GM18873 (cell line): Measurements from ENCODE around the gene REV3L.

Source experiments
- ATAC-seq: cut with Tn5 transposase; IDR thresholded peaks from one replicate; pipeline ENCODE4 v1.9.1; 2021; ENCODE audit warnings: mild to moderate bottlenecking, moderate library complexity, moderate number of reproducible peaks; ENCODE audit not compliant: unreplicated experiment, low FRiP score

Gene REV3L

DNA sequence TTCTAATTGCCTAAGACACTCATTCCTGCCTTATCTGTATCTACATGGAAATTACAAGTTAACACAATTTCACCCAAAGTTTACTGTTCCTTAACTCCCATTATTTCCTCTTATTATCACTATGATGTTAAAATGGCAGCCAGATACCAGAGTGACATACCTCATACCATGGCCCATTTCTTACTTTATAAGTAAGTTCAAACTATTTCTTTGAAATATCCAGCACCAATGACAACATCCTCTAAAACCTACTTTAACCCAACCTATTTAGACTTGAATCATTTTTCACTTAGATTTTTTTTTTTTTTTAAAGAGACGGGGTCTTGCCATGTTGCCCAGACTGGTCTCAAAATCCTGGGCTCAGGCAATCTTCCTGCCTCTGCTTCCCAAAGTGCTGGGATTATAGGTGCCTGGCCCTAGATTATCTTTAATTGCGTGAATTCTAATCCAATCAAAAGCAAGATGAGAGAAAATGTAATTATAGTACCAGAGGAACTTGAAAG, 10.0 kb downstream of the REV3L start:
- no peak for ATAC-seq

DNA sequence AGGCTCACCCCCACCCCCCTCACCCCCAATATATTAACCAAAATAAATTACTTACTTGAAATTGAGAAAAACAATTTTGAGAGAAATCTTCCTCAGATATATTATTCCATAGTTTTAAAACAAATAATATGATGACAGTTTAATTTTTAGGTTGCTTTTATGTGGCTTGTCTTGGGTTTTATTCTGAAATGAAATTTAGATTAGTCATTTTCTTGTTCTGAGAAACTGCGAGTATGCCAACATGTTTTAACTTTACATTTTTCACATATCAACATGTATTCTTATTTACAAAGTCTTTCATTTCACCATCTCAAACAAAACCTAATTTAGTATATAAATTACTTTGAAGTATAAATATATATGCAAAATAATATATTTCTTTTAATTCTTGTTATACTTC, 11.1 kb downstream of the REV3L start:
- no peak for ATAC-seq

DNA sequence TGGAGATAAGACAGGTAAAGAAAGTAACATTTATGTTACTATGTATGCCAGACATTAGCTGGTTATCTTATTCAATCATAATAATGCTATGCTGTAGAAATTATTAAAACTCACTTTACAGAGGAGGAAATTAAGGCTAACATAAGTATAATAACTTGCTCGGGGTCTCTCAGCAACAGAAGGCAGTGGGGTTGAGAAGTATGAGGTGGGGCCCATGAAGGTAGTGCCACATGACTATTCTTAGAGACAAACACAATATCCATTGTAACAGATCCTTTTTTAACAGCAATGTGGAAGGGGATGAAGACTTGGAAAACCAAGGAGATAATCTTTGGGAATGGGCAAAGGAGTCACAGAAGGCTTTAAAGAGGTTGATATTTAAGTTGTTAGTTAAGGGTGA, 11.5 kb downstream of the REV3L start:
- ATAC-seq = no peak

DNA sequence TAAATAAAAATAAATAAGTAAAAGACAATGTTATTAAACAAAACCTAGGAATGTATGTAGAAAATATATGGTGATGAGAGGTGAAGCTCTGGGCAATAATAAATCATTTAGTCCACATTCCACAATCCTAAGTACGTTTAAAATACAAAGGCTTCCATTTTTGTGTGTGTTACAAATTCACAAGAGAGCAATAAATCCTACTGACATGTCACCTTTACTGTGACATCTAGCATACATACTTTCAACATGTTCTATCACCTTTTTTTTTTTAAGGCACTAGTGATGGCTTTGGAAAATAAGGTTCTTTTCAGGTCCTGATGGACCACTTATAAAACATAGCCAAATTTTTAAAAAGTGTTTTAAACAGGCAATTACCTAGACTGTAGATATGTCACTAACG, 12.0 kb downstream of the REV3L start:
- no peak for ATAC-seq

DNA sequence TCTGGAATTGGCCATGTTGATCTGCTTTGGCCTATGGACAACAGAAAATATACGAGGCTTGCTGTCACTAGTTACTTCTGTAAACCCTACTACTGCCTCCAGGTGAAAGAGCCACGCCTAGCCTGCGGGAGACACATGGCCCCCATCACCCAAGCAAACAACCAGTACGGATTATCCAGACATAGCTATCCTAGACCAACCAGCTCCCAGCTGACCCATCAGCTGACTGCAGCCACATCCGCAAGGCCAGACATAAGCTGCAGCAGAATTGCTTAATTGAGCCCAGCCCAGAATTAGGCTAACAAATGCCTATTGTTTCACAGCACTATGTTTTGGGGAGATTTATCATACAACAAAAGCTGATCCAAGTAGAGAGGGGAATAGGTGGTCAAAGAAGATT, 13.5 kb downstream of the REV3L start:
- ATAC-seq = no peak

GRCh38 chr6:111468329-111469012, 14.5 kb downstream of the REV3L start:
- no peak for ATAC-seq

DNA sequence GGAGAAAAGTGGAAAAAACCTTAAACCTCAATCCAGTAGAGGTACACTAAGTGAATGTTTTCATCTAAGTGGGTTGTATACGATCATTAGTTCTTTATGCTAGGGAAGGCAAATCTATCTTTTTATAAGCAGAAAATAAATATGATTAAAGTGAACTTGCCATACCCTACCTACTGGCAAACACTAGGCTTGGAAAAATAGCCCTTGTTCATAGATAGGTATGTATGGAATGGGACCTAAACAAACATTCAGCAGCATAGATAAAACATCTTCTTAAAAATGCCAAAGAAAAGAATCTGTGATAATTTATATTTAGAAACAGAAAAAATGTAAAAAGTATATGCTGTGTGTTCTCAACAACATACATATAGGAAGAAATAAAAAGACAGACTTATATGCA, 18.8 kb downstream of the REV3L start:
- no peak for ATAC-seq

- no peak for ATAC-seq
Measured at GRCh38 chr6:111462770-111463391, 20.1 kb downstream of the REV3L start.

- ATAC-seq = no peak
Measured at GRCh38 chr6:111461860-111462259, 21.2 kb downstream of the REV3L start.

DNA sequence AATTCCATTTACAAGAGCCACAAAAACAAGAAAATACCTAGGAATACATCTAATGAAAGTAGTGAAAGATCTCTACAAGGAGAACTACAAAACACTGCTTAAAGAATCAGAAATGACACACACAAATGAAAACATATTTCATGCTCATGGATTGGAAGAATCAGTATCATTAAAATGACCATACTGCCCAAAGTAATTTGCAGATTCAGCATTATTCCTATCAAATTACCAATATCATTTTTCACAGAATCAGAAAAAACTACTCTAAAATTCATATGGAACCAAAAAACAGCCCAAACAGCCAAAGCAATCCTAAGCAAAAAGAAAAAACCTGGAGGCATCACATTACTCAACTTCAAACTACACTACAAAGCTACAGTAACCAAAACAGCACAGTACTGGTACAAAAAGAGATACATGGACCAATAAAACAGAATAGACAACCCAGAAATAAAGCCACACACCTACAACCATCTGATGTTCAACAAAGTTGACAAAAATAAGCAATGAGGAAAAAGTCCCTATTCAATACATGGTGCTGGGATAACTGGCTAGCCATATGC, 24.3 kb downstream of the REV3L start:
- ATAC-seq = no peak

GRCh38 chr6:111456208-111456607, 26.8 kb downstream of the REV3L start:
- no peak for ATAC-seq

DNA sequence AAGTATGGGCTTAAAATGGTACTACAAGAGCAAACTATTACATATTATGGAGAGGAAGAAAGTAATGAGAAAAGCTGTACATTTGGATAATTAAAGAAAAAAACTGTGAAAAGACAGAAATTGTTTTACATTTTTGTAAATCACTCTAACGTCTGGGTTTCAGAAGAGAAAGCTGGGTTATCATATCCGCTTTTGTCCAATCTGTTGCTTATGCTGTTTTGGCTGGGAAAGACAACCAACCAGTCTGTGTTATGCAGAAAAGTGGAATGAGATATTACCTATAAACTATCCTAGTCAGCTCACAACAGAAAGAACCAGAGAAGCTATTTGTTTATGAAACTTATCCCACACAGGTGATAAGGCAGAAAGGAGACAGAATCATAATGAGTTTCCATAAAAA, 32.4 kb downstream of the REV3L start:
- no peak for ATAC-seq

GRCh38 chr6:111450087-111450486, 32.9 kb downstream of the REV3L start:
- no peak for ATAC-seq

DNA sequence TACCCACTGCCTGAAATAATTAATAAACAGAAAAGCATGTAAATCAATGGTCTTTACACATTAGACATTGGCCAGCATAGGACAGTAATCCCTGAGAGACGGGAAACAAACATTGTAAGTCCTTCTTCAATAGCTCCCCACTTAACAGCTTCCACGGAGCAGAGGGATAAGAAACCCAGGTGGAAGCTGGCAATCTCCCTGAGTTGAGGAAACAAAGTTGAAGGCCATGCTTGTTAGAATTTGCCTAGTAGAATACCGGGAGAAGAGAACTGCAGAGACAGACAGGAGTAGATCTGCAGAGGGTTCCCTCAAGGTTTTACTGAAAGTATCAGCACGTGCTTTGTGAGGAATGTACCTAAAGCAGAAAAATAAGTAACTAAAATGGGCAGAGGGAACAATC, 33.9 kb downstream of the REV3L start:
- ATAC-seq = no peak

- no peak for ATAC-seq
Measured at GRCh38 chr6:111447051-111447450, 36.0 kb downstream of the REV3L start.

- ATAC-seq = no peak
Measured at GRCh38 chr6:111445861-111446267, 37.2 kb downstream of the REV3L start.

GRCh38 chr6:111444794-111445193, 38.2 kb downstream of the REV3L start:
- no peak for ATAC-seq

GRCh38 chr6:111441678-111442243, 41.3 kb downstream of the REV3L start:
- no peak for ATAC-seq

GRCh38 chr6:111439171-111439570, 43.8 kb downstream of the REV3L start:
- no peak for ATAC-seq

DNA sequence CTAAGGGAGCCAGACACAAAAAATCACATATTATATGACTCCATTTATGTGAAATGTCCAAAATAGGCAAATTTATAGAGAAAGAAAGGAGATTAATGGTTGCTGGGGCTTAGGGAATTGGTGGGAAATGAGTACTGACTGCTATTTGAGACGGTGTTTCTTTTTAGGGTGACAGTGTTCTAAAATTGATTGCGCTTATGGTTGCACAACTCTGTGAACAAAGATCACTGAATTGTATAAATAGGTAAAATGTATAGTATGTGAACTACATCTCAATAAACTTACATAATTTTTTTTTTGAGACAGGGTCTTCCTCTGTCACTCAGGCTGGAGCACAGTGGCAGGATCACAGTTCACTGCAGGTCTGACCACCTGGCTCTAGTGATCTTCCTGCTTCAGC, 45.4 kb downstream of the REV3L start:
- no peak for ATAC-seq

DNA sequence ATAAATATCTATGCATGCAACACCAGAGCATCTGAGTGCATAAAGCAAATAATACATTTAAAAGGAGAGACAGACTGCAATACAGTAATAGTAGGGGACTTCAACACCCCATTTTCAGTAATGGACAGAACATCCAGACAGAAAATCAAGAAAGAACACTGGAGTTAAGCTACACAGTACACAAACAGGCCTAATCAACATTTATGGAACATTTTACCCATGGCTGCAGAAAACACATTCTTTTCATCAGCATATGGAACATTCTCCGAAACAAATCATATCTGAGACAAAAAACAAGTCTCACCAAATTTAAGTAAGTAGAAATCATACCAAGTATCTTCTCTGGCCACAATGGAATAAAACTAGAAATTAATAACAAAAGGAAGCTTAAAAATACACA, 50.5 kb downstream of the REV3L start:
- ATAC-seq = no peak
